Measurements from ENCODE around the gene PHACTR3. TPM values are rescaled to one million over a fixed set of nuclear protein-coding genes. Genes with fewer than 3 reads are reported as not detected.

Gene PHACTR3
- polyA plus RNA-seq, 1 experiment: not detected

DNA sequence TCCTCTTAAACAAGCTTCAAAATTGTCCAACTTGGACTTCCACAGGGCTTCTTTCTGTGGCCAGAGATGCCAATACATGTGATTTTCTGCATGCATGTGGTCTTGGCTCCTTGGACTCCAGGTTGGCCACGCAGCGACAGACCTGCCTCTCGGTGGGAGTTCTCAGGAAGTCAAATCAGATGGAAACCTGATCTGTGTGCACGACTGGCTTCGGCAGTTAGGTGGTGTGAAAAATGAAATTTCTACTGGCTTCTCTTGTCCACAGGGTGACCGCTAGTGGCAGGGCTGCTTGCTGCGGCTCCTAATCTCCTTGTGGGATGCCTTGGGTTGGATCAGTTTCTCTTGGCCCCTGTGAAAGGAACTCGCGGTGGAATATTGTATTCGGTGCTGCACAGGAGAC is 57.3 kb downstream of the PHACTR3 start:
- DNase-seq (ENCODE audit: low read depth, low spot score): no peak
- no peaks in the 10 kb centered on the region for H3K27me3 ChIP-seq (ENCODE audit: control insufficient read depth, insufficient read depth, low read length)
- no peak overlapping the region for H3K4me3 ChIP-seq (ENCODE audit: low read depth, low read length)
- POLR2A ChIA-PET: no interaction called here
- peaks cover 30% of the 10 kb centered on the region for H3K9me3 ChIP-seq (ENCODE audit: control insufficient read depth, insufficient read depth, low read length)
- H3K27ac ChIP-seq (ENCODE audit: low read depth, low read length): no peak overlapping the region
- CTCF ChIA-PET: no interaction called here
- no peak for TF ChIP-seq CTCF (IDR thresholded peaks at IDR 0.05; ENCODE audit: low read depth, low read length)

- TF ChIP-seq CTCF (IDR thresholded peaks at IDR 0.05; ENCODE audit: low read depth, low read length): no peak
- no peak for DNase-seq (ENCODE audit: low read depth, low spot score)
- H3K27me3 ChIP-seq (ENCODE audit: control insufficient read depth, insufficient read depth, low read length): no peaks in the 10 kb centered on the region
- H3K4me3 ChIP-seq (ENCODE audit: low read depth, low read length): no peak overlapping the region
- ChIA-PET POLR2A (no interaction called here), CTCF (no interaction called here)
- peaks cover 30% of the 10 kb centered on the region for H3K9me3 ChIP-seq (ENCODE audit: control insufficient read depth, insufficient read depth, low read length)
- H3K27ac ChIP-seq (ENCODE audit: low read depth, low read length): no peak overlapping the region
These were observed 57.8 kb downstream of the PHACTR3 start for GRCh38 chr20:59662161-59662560.

GRCh38 chr20:59662856-59663512 is 58.6 kb downstream of the PHACTR3 start:
- Histone ChIP-seq H3K9me3 (ENCODE audit: control insufficient read depth, insufficient read depth, low read length) (peaks cover 32% of the 10 kb centered on the region), H3K27me3 (ENCODE audit: control insufficient read depth, insufficient read depth, low read length) (no peaks in the 10 kb centered on the region), H3K27ac (ENCODE audit: low read depth, low read length) (no peak overlapping the region), H3K4me3 (ENCODE audit: low read depth, low read length) (no peak overlapping the region)
- ChIA-PET POLR2A (no interaction called here), CTCF (no interaction called here)
- no peak for TF ChIP-seq CTCF (IDR thresholded peaks at IDR 0.05; ENCODE audit: low read depth, low read length)
- no peak for DNase-seq (ENCODE audit: low read depth, low spot score)

DNA sequence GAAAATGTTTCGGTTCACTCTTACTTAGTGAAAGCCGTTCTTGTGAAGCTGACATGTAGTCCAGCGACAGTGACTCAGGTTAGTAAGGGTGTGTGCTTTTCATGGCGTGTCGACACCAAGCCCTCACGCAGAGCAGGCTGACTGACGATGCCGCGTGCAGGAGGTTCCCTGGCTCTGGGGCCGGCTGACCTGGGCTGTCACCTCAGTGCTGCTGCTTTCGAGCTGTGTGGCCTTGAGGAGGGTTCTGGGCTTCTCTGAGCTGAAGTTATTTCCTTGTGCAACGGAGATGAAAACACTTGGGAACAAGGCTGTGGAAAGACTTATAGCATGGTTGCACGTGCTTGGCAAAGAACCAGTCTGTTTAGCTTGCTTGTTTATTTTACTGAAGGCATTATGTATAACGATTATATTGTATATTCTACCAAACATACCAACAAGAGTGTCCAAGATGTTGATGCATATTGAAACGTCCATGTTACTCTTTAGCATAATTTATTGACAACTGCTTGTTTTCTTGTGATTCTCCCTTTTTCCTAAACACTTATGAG is 59.2 kb downstream of the PHACTR3 start:
- H3K27ac ChIP-seq (ENCODE audit: low read depth, low read length): no peak overlapping the region
- no peaks in the 10 kb centered on the region for H3K27me3 ChIP-seq (ENCODE audit: control insufficient read depth, insufficient read depth, low read length)
- no peak for DNase-seq (ENCODE audit: low read depth, low spot score)
- ChIA-PET CTCF (no interaction called here), POLR2A (no interaction called here)
- H3K9me3 ChIP-seq (ENCODE audit: control insufficient read depth, insufficient read depth, low read length): peaks cover 35% of the 10 kb centered on the region
- no peak for TF ChIP-seq CTCF (IDR thresholded peaks at IDR 0.05; ENCODE audit: low read depth, low read length)
- no peak overlapping the region for H3K4me3 ChIP-seq (ENCODE audit: low read depth, low read length)

DNA sequence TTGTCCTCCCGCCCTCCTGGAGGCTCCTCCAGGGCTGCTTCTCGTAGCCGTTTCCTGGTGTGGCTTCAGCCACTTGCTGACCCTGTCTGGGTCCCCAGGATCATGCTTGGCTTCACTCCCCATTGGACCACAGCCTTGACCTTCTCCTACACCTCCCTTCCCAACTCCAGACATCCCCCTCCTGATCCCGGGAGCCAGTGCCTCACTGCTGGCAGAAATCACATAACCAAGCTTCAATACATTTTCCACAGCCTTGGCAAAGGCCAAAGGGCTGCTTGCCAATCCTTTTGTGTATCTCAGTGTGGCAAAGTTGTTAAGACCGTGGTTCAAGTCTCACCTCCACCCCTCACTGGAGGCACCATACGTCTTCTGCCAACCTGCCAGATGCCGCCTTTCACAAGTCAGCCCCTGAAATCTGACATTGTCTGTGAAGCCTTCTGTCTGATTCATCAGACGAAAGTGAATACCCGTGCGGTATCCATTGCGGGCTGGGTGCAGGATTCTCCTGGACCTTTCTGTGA is 60.1 kb downstream of the PHACTR3 start:
- no peak overlapping the region for H3K4me3 ChIP-seq (ENCODE audit: low read depth, low read length)
- ChIA-PET POLR2A (no interaction called here), CTCF (no interaction called here)
- no peaks in the 10 kb centered on the region for H3K27me3 ChIP-seq (ENCODE audit: control insufficient read depth, insufficient read depth, low read length)
- no peak for TF ChIP-seq CTCF (IDR thresholded peaks at IDR 0.05; ENCODE audit: low read depth, low read length)
- no peak for DNase-seq (ENCODE audit: low read depth, low spot score)
- no peak overlapping the region for H3K27ac ChIP-seq (ENCODE audit: low read depth, low read length)
- H3K9me3 ChIP-seq (ENCODE audit: control insufficient read depth, insufficient read depth, low read length): peaks cover 34% of the 10 kb centered on the region

Data from AG04450 (cell line).